Osteoblast (primary cell): ENCODE measurements around the gene ADAR. TPM values are rescaled to one million over a fixed set of nuclear protein-coding genes. Genes with fewer than 3 reads are reported as not detected.

Source experiments
- DNase-seq: peaks from one replicate; pipeline ENCODE4 v3.0.0; 2011; ENCODE audit warnings: low spot score, mixed read lengths; ENCODE audit not compliant: insufficient read length; ENCODE audit errors: missing footprints
- H2AFZ ChIP-seq: 2 replicates; pipeline ENCODE4 v1.6.0; 2011; ENCODE audit warnings: mild to moderate bottlenecking, low read length
- H3K27ac ChIP-seq: 2 replicates; pipeline ENCODE4 v1.5.1; 2011; ENCODE audit warnings: mild to moderate bottlenecking, low read depth, low read length, moderate library complexity
- H3K27me3 ChIP-seq: 2 replicates; pipeline ENCODE4 v1.6.0; 2012; ENCODE audit warnings: mild to moderate bottlenecking, control low read depth, inconsistent platforms, low read length, moderate library complexity; ENCODE audit not compliant: insufficient read depth
- H3K36me3 ChIP-seq: 2 replicates; pipeline ENCODE4 v1.5.1; 2011; ENCODE audit warnings: mild to moderate bottlenecking, low read length, control low read depth, moderate library complexity; ENCODE audit not compliant: insufficient read depth
- H3K4me1 ChIP-seq: 2 replicates; pipeline ENCODE4 v1.5.1; 2011; ENCODE audit warnings: mild to moderate bottlenecking, low read length, control low read depth, moderate library complexity; ENCODE audit not compliant: insufficient read depth
- H3K4me2 ChIP-seq: 2 replicates; pipeline ENCODE4 v1.6.0; 2011; ENCODE audit warnings: mild to moderate bottlenecking, low read length; ENCODE audit not compliant: insufficient read depth
- H3K4me3 ChIP-seq: fragments of 200-600 bp; sonication (generic); 3 replicates; pipeline ENCODE4 v1.5.1; 2012; ENCODE audit warnings: mild to moderate bottlenecking, low read length, inconsistent platforms; ENCODE audit not compliant: insufficient read depth
- H3K79me2 ChIP-seq: 2 replicates; pipeline ENCODE4 v1.6.0; 2012; ENCODE audit warnings: mild to moderate bottlenecking, low read length, control low read depth, inconsistent platforms; ENCODE audit not compliant: insufficient read depth
- H3K9me3 ChIP-seq: 2 replicates; pipeline ENCODE4 v1.5.1; 2011; ENCODE audit warnings: low read depth, low read length, control low read depth
- H4K20me1 ChIP-seq: 2 replicates; pipeline ENCODE4 v1.6.0; 2012; ENCODE audit warnings: mild to moderate bottlenecking, low read length, control low read depth; ENCODE audit not compliant: insufficient read depth
- CTCF ChIP-seq: IDR thresholded peaks from 2 replicates; pipeline ENCODE4 v1.5.1; 2011; ENCODE audit warnings: mild to moderate bottlenecking, low read depth, low read length, moderate library complexity; ENCODE audit errors: extremely low read depth
- total RNA-seq: library from RNA; depleted of rRNA; stranded (reverse); fragments of >200 nt; gene quantifications from 2 replicates; pipeline ENCODE4 v1.2.3, GENCODE V29; 2012

The ADAR gene
- total RNA-seq, 1 donor: 118 TPM

- Histone ChIP-seq H3K4me1 (peaks cover 31% of the 10 kb centered on the region), H3K36me3 (no peaks in the 10 kb centered on the region), H4K20me1 (peaks cover 16% of the 10 kb centered on the region), H3K27me3 (peaks cover 7% of the 10 kb centered on the region), H3K4me3 (no peak overlapping the region), H2AFZ (peak overlapping the region; percentile 3), H3K79me2 (peaks cover 34% of the 10 kb centered on the region), H3K27ac (no peak overlapping the region), H3K4me2 (no peak overlapping the region), H3K9me3 (no peaks in the 10 kb centered on the region)
- no peak for TF ChIP-seq CTCF
- no peak for DNase-seq
These were observed 21.2 kb upstream of the ADAR start for GRCh38 chr1:154629061-154629674.

GRCh38 chr1:154628121-154628405 lies 20.1 kb upstream of the ADAR start:
- peaks cover 7% of the 10 kb centered on the region for H3K27me3 ChIP-seq
- peak overlapping the region; percentile 99 for H2AFZ ChIP-seq
- peaks cover 45% of the 10 kb centered on the region for H3K79me2 ChIP-seq
- peak overlapping the region; percentile 94 for H3K4me3 ChIP-seq
- H3K9me3 ChIP-seq: no peaks in the 10 kb centered on the region
- peak overlapping the region; percentile 98 for H3K4me2 ChIP-seq
- DNase-seq: no peak
- H3K4me1 ChIP-seq: peaks cover 32% of the 10 kb centered on the region
- TF ChIP-seq CTCF: no peak
- peak overlapping the region; percentile 98 for H3K27ac ChIP-seq
- no peaks in the 10 kb centered on the region for H3K36me3 ChIP-seq
- H4K20me1 ChIP-seq: peaks cover 24% of the 10 kb centered on the region

- H3K36me3 ChIP-seq: no peaks in the 10 kb centered on the region
- peak overlapping the region; percentile 98 for H3K4me2 ChIP-seq
- H3K4me1 ChIP-seq: peaks cover 32% of the 10 kb centered on the region
- no peaks in the 10 kb centered on the region for H3K9me3 ChIP-seq
- H3K27me3 ChIP-seq: peaks cover 7% of the 10 kb centered on the region
- peak overlapping the region; percentile 98 for H3K27ac ChIP-seq
- TF ChIP-seq CTCF: no peak
- peak; percentile 74 for DNase-seq
- H2AFZ ChIP-seq: peak overlapping the region; percentile 99
- H3K79me2 ChIP-seq: peaks cover 51% of the 10 kb centered on the region
- peak overlapping the region; percentile 94 for H3K4me3 ChIP-seq
- H4K20me1 ChIP-seq: peaks cover 29% of the 10 kb centered on the region
These were observed 19.5 kb upstream of the ADAR start for GRCh38 chr1:154627257-154628120.
